ENCODE results near the gene NET1.

NET1 gene

GRCh38 chr10:5481121-5481520, 68.8 kb downstream of the NET1 start:
- DNase-seq = no peak
- TF ChIP-seq GATA1 (IDR thresholded peaks at IDR 0.05; ENCODE audit: low read depth, low read length) (no peak), POLR2A (IDR thresholded peaks at IDR 0.05; ENCODE audit: low read length) (no peak)

DNA sequence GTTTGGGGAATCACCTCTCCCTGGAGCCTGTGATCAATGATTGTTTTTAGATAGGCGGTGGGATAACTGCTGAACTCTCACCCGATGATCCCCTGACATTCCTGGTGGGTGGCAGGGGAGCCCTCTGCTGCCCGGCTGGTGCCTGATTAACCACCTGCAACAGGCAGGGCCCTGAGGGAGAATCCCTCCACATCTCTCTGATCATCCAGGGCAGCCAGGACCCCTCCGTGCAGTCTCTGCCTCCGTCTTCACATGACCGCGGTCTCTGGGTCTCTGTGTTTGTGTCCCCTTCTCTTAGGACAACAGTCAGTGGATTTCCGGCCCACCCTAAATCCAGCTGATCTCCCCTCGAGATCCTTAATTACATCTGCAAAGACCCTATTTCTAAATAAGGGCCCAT, 69.7 kb downstream of the NET1 start:
- DNase-seq = no peak
- TF ChIP-seq GATA1 (IDR thresholded peaks at IDR 0.05; ENCODE audit: low read depth, low read length) = no peak
- no peak for TF ChIP-seq POLR2A (IDR thresholded peaks at IDR 0.05; ENCODE audit: low read length)

- TF ChIP-seq POLR2A (IDR thresholded peaks at IDR 0.05; ENCODE audit: low read length) (no peak), GATA1 (IDR thresholded peaks at IDR 0.05; ENCODE audit: low read depth, low read length) (no peak)
- no peak for DNase-seq
These were observed 71.8 kb downstream of the NET1 start for GRCh38 chr10:5484205-5484604.

DNA sequence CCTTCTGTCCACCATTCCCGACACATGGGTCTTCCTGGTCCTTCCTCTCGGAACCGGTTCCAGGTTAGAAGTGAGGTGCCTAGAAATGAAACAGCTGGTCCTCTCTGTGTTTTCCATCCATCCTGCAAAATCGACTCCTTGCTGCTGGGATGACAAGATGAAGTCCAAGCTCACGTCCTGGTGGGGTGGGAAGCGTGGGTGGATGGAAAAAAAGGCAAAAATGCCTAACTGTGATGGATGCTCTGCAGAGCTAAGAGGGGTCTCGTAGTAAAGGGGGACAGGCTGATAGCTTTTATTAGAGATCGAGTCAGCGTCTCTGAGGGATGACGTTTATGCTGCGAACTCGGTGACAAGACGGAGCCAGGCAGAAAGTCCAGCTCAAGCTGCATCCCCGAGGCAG, 72.9 kb downstream of the NET1 start:
- TF ChIP-seq POLR2A (IDR thresholded peaks at IDR 0.05; ENCODE audit: low read length) (no peak), GATA1 (IDR thresholded peaks at IDR 0.05; ENCODE audit: low read depth, low read length) (no peak)
- no peak for DNase-seq

DNA sequence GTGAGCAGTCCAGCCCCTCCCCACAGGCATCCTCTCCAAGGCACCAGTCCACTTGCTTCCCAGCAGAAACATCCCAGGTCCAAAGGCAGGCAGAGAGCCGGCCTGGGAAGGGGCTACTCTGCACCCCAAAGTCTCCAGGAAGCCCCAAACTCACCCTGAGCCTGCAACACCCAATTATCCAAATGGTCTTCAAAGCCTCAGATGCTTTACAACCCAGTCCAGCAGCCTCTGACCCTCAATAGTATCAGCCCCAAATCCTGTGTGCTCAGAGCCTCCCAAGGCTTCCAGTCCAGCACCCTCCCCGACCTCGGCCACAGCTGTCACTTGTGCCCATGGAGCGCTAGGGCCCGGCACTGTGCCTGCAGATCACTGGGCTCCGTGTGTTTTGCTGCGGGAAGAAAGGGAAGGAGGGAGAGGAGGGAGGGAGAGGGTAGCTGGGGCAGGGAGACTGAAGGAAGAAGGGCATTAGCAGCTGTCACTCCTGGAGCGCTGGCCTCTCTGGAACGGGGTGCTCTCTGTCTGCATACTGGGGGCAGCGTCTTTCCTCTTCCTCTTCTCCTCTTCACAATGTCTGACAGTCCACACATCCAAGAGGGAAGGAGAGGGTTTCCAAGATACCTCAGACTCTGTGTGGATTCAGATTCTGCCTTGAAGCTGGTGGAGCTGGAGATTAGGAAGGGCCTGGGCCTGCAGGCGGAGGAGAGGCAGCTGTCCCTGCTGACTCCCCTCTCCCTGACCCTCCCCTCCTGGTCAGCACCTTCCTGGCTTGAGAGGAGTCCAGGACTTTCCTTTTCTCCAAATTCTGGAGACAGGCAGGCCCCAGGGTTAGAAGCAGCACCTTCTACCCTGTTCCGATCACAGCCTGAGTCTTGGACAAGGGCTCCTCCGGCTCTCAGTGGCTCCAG, 73.8 kb downstream of the NET1 start:
- no peak for TF ChIP-seq POLR2A (IDR thresholded peaks at IDR 0.05; ENCODE audit: low read length)
- no peak for TF ChIP-seq GATA1 (IDR thresholded peaks at IDR 0.05; ENCODE audit: low read depth, low read length)
- no peak for DNase-seq

DNA sequence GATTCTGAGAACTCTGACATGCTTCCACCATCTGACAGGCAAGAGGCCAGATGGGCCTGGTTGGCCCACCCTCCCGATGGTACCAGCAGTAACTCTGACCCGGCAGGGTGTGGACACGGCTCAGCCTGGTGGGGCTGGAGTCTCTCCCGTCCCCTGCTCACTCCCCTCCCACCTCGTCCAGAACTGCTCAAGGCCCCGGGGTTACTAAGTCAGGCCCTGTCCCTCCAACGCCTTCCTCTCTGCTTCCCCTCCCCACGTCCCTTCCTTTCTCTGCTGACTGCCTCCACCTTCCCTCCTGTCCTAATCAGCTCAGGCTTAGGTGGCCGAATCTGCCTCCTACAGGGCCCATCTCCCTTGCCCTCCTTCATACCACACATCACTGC, 74.5 kb downstream of the NET1 start:
- no peak for TF ChIP-seq GATA1 (IDR thresholded peaks at IDR 0.05; ENCODE audit: low read depth, low read length)
- no peak for TF ChIP-seq POLR2A (IDR thresholded peaks at IDR 0.05; ENCODE audit: low read length)

DNA sequence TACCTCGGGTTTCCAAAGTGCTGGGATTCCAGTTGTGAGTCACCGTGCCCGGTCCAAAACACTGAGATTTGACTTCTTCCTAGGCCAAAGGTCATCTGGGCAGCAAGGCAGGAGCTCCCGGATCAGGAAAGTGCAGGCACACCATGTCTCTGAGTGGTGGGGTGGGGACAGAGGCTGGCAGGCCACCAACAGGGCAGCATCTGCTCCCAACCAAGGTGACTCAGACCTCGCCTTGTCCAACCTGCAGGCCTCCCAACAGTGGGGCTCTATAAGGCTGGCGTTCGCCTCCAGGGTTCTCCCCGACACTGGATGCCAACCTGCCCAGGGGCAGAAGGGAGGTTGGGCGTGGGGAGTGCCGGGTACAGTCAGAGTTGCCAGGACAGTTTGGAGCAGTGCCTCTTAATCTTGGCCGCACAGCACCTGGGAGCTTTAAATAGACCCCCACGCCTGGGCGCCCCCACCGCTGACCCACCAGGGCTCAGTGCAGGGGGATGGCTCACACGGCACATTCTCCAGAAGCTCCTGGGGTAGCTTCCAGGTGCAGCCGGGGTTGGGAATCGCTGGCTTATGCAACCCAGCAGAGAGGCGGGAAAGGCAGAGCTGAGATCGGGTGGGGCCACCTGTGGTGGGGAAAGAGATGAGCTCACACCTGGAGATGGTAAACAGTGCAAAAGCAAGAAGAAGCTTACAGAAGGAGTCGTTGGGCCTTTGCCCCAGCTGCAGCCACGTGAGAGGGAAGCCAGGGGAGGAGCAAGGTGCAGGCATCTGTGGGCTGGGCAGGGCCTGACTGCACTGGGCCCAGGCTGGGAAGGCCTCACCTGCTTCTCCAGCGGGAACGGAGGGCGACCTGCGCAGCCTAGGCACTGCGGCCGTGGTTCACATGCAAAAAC, 76.2 kb downstream of the NET1 start:
- DNase-seq = no peak
- TF ChIP-seq GATA1 (IDR thresholded peaks at IDR 0.05; ENCODE audit: low read depth, low read length) (no peak), POLR2A (IDR thresholded peaks at IDR 0.05; ENCODE audit: low read length) (no peak)

More for the DNA sequence above, 74.5 kb downstream of the NET1 start:
- no peak for DNase-seq

GRCh38 chr10:5490032-5490431, 77.7 kb downstream of the NET1 start:
- TF ChIP-seq POLR2A (IDR thresholded peaks at IDR 0.05; ENCODE audit: low read length) (no peak), GATA1 (IDR thresholded peaks at IDR 0.05; ENCODE audit: low read depth, low read length) (no peak)
- no peak for DNase-seq

- DNase-seq = no peak
- no peak for TF ChIP-seq POLR2A (IDR thresholded peaks at IDR 0.05; ENCODE audit: low read length)
- no peak for TF ChIP-seq GATA1 (IDR thresholded peaks at IDR 0.05; ENCODE audit: low read depth, low read length)
These were observed 78.5 kb downstream of the NET1 start for GRCh38 chr10:5490698-5491464.

- TF ChIP-seq GATA1 (IDR thresholded peaks at IDR 0.05; ENCODE audit: low read depth, low read length) (no peak), POLR2A (IDR thresholded peaks at IDR 0.05; ENCODE audit: low read length) (no peak)
- DNase-seq = no peak
These were observed 79.1 kb downstream of the NET1 start for GRCh38 chr10:5491477-5491876.

- no peak for DNase-seq
- TF ChIP-seq POLR2A (IDR thresholded peaks at IDR 0.05; ENCODE audit: low read length) = no peak
- TF ChIP-seq GATA1 (IDR thresholded peaks at IDR 0.05; ENCODE audit: low read depth, low read length) = no peak
These were observed 80.0 kb downstream of the NET1 start for GRCh38 chr10:5492322-5492855.

DNA sequence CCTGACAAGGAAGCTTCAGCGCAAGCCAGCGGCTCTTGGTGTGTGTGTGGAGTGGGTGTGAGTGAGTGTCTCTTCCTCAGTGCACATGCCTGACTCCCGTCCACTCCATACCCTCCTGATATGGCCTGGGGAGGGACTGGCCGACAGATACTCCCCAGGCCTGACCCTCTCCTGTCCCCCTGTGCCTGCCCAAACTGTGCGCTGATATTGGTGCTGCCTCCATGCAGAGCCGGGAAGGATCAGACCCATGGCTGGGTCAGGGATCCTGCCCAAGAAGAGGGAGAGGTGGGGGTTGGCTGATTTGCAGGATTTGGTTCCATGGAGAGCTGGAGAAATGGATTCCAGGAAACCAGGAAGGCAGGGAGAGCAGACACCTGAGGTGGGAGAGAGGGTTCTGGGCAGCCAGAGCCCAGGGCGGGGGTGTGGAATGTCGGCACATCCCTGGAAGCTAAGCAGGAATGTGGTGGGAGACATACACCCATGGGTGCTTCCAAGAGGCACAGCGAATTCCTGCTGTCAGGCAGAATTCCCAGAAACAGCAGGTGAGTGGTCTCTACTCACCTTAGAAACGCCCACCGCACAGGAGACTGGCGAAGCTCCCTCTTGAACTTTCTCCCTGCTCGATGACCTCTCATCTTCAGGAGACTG, 80.7 kb downstream of the NET1 start:
- TF ChIP-seq GATA1 (IDR thresholded peaks at IDR 0.05; ENCODE audit: low read depth, low read length) (no peak), POLR2A (IDR thresholded peaks at IDR 0.05; ENCODE audit: low read length) (no peak)
- no peak for DNase-seq

DNA sequence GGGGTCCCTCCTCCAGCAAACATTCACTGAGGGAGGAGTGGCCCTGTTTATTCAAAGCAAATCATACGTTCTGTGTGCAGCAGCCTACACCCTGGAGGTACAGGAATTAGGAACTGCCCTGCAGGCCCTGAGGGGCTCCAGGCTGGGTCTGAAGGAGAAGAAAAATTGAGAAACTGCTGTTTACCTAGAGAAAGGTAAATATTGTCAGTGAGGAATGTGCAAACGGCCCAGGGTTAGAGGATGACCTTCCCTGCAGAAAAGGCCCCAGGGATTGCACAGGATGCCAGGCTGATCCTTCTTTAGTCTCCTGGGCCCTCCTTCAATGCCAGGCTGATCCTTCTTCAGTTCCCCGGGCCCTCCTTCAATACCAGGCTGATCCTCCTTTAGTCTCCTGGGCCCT, 81.3 kb downstream of the NET1 start:
- no peak for DNase-seq
- TF ChIP-seq GATA1 (IDR thresholded peaks at IDR 0.05; ENCODE audit: low read depth, low read length) (no peak), POLR2A (IDR thresholded peaks at IDR 0.05; ENCODE audit: low read length) (no peak)
